Type B pancreatic cell (in vitro differentiated cells): ENCODE data around the gene MARCHF4. TPM values are rescaled to one million over a fixed set of nuclear protein-coding genes. Genes with fewer than 3 reads are reported as not detected.

Experiments used
- DNase-seq: peaks from one replicate; pipeline ENCODE4 v3.0.0; 2021; ENCODE audit warnings: mixed read lengths; ENCODE audit not compliant: unreplicated experiment; ENCODE audit errors: extremely low spot score
- H3K27ac Mint-ChIP-seq: 2 replicates; pipeline ENCODE4 v1.8.0; 2021; ENCODE audit warnings: mild to moderate bottlenecking, mixed read lengths
- H3K27me3 Mint-ChIP-seq: 2 replicates; pipeline ENCODE4 v1.8.0; 2021; ENCODE audit warnings: mixed read lengths
- H3K36me3 Mint-ChIP-seq: 2 replicates; pipeline ENCODE4 v1.8.0; 2021; ENCODE audit warnings: mixed read lengths
- H3K4me1 Mint-ChIP-seq: one replicate; pipeline ENCODE4 v1.8.0; 2021; ENCODE audit warnings: mixed read lengths; ENCODE audit not compliant: unreplicated experiment
- H3K4me3 Mint-ChIP-seq: 2 replicates; pipeline ENCODE4 v1.8.0; 2021; ENCODE audit warnings: mild to moderate bottlenecking, mixed read lengths
- H3K9me3 Mint-ChIP-seq: 2 replicates; pipeline ENCODE4 v1.8.0; 2021; ENCODE audit warnings: mixed read lengths
- total RNA-seq: library from RNA; stranded (reverse); gene quantifications from 2 replicates; pipeline ENCODE4 v1.2.1, GENCODE V29; 2021; ENCODE audit warnings: low replicate concordance
- TF ChIP-seq, protein P1 (sequence below): fragments of 200-600 bp; sonication (generic); conservative IDR thresholded peaks from 2 replicates; pipeline ENCODE4 v1.5.0; 2021; ENCODE audit warnings: antibody characterized with exemption, mild to moderate bottlenecking

MARCHF4 gene
- total RNA-seq, 1 donor from 2014 or later = 1.1 TPM

DNA sequence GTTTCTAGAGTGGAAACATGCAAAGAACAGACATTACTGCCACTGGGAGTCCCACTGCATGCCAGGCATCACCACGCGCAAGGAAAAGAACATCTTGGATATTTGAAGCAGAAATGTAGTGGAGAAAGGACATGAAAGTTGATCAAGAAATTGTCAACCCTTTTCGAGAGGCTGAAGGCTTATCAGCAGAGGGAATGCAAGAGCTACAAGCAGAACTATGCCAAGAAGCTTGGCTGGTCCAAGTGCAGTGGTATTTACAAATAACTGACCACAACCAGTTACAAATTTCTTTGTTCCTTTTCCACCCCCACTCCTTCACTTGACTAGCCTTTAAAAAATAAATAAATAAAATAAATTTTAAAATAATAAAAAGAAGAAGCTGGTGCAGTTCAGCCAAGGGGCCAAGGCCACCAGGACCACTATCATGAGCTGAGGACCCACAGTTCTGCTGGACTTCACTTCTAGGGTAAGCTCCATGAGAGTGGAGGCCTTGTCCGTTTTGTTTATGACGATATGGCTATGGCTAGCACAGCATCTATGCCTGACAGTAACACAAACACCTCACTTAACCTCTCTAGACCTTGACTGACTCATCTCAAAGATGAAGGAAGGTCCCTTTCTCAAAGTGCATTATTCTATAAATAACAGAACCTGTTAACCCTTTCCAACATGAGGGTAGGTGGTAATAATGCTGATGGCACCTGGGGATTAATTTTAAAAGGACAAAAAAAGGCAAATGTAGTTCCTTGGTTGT is 20.9 kb downstream of the MARCHF4 start:
- Mint-ChIP-seq H3K9me3 (no peaks in the 10 kb centered on the region), H3K27ac (no peak overlapping the region), H3K36me3 (no peaks in the 10 kb centered on the region), H3K4me3 (no peak overlapping the region), H3K4me1 (no peaks in the 10 kb centered on the region), H3K27me3 (peaks cover 36% of the 10 kb centered on the region)
- no peak for DNase-seq
- TF ChIP-seq, protein P1, sequence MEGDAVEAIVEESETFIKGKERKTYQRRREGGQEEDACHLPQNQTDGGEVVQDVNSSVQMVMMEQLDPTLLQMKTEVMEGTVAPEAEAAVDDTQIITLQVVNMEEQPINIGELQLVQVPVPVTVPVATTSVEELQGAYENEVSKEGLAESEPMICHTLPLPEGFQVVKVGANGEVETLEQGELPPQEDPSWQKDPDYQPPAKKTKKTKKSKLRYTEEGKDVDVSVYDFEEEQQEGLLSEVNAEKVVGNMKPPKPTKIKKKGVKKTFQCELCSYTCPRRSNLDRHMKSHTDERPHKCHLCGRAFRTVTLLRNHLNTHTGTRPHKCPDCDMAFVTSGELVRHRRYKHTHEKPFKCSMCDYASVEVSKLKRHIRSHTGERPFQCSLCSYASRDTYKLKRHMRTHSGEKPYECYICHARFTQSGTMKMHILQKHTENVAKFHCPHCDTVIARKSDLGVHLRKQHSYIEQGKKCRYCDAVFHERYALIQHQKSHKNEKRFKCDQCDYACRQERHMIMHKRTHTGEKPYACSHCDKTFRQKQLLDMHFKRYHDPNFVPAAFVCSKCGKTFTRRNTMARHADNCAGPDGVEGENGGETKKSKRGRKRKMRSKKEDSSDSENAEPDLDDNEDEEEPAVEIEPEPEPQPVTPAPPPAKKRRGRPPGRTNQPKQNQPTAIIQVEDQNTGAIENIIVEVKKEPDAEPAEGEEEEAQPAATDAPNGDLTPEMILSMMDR = no peak

- Mint-ChIP-seq H3K27me3 (peaks cover 40% of the 10 kb centered on the region), H3K27ac (no peak overlapping the region), H3K36me3 (no peaks in the 10 kb centered on the region), H3K4me3 (no peak overlapping the region), H3K9me3 (no peaks in the 10 kb centered on the region), H3K4me1 (no peaks in the 10 kb centered on the region)
- DNase-seq = no peak
- TF ChIP-seq, protein P1 = no peak
These were observed 22.0 kb downstream of the MARCHF4 start for GRCh38 chr2:216350214-216350791.

DNA sequence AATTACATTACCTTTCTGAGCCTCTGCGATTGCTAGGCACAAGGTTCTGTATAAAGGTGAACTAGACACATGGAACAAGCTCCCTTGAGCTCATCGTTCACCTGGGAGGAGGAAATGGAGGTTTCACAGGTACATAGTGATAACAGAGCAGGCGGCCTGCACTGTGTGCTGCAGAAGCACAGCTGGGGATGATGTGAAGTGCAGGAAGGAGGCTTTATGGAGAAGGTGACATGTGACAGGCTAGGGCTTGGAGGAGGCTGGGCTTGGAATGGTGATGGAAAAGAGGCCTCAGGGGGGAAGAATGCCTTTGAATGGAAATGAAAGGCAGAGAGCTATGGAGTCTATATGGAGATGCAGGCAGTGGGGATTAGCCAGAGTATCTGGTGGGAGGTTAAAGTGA is 22.9 kb downstream of the MARCHF4 start:
- H3K36me3 Mint-ChIP-seq = no peaks in the 10 kb centered on the region
- no peak overlapping the region for H3K27ac Mint-ChIP-seq
- no peaks in the 10 kb centered on the region for H3K4me1 Mint-ChIP-seq
- no peak overlapping the region for H3K4me3 Mint-ChIP-seq
- H3K9me3 Mint-ChIP-seq = no peaks in the 10 kb centered on the region
- H3K27me3 Mint-ChIP-seq = peaks cover 45% of the 10 kb centered on the region
- TF ChIP-seq, protein P1 = no peak
- DNase-seq = no peak

DNA sequence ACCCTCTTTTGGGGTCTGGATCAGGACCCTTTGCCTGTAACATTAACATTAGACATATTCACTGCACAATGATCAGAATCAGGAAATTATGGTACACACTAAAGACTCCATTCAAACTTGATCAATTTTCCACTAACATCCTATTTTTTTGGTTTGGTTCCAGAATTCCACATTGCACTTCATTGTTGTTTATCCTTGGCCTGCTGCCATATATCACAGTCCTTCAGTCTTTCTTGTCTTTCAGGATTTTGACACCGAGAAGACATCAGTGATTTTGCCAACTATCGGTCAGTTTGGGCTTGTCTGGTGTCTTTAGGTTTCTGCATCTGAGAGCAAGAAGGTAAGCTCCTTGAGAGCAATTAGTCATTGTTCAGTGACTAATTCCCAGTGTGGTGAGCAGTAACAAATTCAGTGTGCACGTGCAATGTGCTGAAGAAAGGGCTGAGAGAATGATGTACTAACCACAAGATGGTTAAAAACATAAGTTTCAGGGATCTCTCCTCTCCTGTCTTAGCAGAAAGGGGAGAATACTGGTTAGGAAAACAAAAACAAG is 23.5 kb downstream of the MARCHF4 start:
- no peaks in the 10 kb centered on the region for H3K4me1 Mint-ChIP-seq

GRCh38 chr2:216346781-216347180 is 25.5 kb downstream of the MARCHF4 start:
- H3K27ac Mint-ChIP-seq = no peak overlapping the region
- H3K4me3 Mint-ChIP-seq = no peak overlapping the region
- H3K4me1 Mint-ChIP-seq = no peaks in the 10 kb centered on the region
- no peaks in the 10 kb centered on the region for H3K36me3 Mint-ChIP-seq
- H3K9me3 Mint-ChIP-seq = no peaks in the 10 kb centered on the region
- TF ChIP-seq, protein P1 = no peak
- no peak for DNase-seq
- peaks cover 34% of the 10 kb centered on the region for H3K27me3 Mint-ChIP-seq

More for the DNA sequence above, 23.5 kb downstream of the MARCHF4 start:
- no peaks in the 10 kb centered on the region for H3K36me3 Mint-ChIP-seq
- no peak for DNase-seq
- TF ChIP-seq, protein P1 = no peak
- peaks cover 47% of the 10 kb centered on the region for H3K27me3 Mint-ChIP-seq
- H3K9me3 Mint-ChIP-seq = no peaks in the 10 kb centered on the region
- H3K4me3 Mint-ChIP-seq = no peak overlapping the region
- H3K27ac Mint-ChIP-seq = no peak overlapping the region
